Glomerular endothelial cell (primary cell): ENCODE measurements around the gene ARPC1B. TPM values are rescaled to one million over a fixed set of nuclear protein-coding genes. Genes with fewer than 3 reads are reported as not detected.
"Not testable (repeated sequence)": the region's sequence is repeated elsewhere in the genome, so short reads cannot be mapped to it uniquely, and the experiment has no call there.

Source experiments
- DNase-seq: peaks from one replicate; pipeline ENCODE4 v3.0.0-alpha.2; 2011; ENCODE audit warnings: low read depth, low spot score; ENCODE audit errors: extremely low read depth
- total RNA-seq: library from RNA; depleted of rRNA; stranded (reverse); fragments of >200 nt; gene quantifications from 2 replicates; pipeline ENCODE4 v1.2.3, GENCODE V29; 2015

Gene ARPC1B
- total RNA-seq, 1 donor from 2014 or later, result 602 TPM

DNA sequence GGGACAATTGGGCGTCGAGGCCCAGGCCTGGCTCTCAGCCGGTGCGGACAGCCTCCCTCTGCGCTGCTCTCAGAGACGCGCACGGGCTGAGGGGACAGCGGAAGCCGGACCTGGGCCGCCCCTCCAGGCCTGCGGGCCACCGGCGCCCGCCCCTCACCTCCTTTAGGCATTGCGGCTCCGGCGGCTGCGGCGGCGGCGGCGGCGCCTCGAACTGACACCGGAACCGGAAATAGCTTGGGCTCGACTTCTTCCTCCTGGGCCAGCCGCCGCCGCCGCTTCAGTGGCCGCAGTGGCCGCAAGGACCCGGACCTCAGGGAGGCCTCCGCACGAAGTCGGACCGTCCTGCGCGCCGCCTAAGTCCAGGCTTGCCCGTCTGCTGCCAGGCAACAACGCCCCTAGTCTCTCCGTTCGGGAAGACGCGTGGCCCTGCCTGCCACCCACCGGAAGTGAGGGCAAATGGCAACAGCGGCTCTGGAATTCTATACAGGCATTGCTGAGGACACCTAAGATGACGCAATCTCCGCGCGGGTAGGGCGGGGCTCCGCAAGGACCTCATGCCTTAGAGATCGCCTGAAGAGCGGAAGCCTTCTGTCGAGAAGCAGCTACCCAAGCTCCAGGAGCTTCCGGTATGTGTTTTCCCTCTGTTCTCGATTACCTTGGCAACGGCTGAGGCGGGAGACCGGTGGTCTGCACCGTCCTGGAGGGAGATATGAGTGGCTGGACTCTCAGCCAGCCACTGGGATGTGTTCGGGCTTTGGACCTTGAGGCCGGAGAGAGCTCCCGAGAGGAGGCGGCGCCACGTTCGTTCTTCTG lies 34.1 kb downstream of the ARPC1B start, which contains the start of the genes BUD31 and PDAP1:
TSS of gene BUD31 (plus strand) at position 591 of the 813 bp plus-strand sequence. CDS start 2,124 bp downstream, outside the sequence.
TSS of gene PDAP1 (minus strand) at position 219 of the 813 bp plus-strand sequence. CDS start at position 170, 49 bp downstream.
- peak; percentile 85 for DNase-seq

- DNase-seq, result no peak
Observed at GRCh38 chr7:99409192-99409572, 34.7 kb downstream of the ARPC1B start.

DNA sequence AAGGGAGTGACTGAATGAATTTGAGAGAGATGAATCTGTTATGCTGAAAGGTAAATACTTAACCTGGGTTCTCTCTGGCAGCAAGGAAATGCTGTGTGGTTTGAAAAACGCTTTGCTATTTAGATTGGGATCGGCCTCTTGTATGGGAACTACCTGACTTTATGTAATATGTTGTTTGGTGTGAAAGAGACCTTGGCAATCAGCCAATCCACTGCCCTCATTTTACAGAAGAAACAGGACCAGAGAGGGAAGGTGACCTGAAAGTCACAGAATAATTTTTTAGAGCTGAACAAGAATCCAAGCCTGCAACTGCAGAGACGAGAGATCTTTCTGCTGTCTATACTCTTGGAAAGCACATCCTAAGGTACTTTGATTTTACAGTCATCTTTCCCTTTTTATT lies 35.3 kb downstream of the ARPC1B start:
- DNase-seq, result no peak

DNA sequence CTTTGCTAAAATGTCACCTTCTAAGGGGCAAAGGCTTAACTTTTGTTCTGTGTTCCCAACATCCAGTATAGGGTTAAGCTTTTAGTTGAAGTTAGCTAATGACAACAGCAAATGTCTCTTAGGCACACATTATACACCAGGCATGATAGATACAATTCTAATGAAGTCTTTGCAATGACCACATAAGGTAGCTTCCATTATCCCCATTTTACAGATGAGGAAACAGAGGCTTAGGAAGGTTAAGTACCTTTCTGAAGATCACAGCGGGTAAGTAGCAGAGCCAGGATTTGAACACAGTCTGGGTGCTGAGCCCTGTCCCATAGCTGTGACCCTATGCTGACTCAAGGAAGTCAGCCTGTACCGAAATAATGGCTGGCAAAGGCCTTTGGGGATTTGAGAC lies 36.1 kb downstream of the ARPC1B start:
- no peak for DNase-seq

DNA sequence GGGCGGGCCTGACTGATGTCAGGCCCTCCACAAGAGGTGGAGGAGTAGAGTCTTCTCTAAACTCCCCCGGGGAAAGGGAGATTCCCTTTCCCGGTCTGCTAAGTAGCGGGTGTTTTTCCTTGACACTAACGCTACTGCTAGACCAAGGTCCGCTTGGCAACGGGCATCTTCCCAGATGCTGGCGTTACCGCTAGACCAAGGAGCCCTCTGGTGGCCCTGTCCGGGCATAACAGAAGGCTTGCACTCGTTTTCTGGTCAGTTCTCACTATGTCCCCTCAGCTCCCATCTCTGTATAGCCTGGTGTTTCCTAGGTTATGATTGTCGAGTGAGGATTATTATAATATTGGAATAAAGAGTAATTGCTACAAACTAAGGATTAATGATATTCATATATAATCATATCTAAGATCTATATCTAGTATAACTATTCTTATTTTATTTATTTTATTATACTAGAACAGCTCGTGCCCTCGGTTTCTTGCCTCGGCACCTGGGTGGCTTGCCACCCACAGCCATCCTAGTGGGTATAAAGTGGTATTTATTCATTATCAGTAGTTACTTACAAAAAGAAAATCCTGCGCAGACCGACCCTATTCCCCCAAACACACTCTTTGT lies 41.1 kb downstream of the ARPC1B start:
- not testable (repeated sequence) for DNase-seq

GRCh38 chr7:99418260-99418659 lies 43.7 kb downstream of the ARPC1B start:
- no peak for DNase-seq

- DNase-seq, result no peak
Observed at GRCh38 chr7:99419323-99420021, 44.9 kb downstream of the ARPC1B start.

DNA sequence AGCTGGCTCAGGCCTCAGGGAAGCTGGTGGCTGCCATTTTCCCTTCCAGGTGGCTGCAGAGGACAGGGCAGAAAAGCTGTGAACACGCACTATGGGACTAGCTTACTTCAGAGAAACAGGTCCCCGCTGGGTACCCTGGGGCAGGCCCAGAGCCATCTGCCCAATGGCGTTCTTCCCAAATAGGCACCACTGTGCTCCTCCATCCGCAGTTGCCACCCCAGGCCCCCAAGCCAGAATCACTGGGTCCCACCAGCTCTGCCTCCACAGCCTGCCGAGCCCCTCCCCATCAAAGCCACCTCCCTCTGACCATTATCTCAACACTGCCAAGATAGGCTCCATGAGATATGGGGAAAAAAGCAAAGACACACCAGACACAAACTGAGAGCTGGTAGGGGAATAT lies 45.7 kb downstream of the ARPC1B start:
- no peak for DNase-seq

GRCh38 chr7:99420986-99421385 lies 46.5 kb downstream of the ARPC1B start:
- no peak for DNase-seq

DNA sequence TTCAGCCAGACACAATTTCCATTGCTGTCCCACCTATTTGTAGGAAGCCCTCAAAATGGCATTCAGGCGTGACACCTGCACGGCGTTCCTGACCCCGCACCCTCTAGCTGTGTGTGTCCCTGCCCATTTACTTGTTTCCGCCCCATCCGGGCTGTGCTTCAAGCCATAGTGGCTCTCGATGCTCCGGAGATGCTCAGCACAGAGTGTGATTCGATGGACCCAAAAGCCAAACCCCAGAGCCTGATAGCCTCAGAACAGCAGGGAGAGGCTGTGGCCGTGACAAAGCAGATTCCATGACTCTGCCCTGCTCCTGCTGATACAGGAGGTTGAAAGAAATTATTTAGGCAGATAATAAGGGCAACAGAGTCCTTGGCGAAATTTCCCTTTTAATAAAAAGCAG lies 47.7 kb downstream of the ARPC1B start:
- DNase-seq, result no peak

DNA sequence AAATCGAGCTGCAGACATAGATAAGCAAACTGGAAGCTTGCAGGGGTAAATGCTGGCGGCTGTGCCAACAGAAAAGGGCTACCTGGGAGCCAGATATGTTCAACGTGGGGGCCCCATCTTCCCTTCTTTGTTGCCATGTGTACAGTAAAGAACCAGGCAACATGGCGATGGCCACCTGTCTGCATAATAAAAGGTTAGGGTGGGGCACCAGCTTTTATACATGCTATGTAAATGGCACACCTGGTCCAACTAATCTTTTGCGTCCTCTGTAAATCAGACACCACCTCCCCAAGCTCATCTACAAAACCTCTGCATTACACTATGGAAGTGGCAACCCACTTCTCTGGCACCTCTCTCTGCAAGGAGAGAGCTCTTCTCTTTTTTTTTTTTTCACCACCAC lies 48.1 kb downstream of the ARPC1B start:
- no peak for DNase-seq

DNA sequence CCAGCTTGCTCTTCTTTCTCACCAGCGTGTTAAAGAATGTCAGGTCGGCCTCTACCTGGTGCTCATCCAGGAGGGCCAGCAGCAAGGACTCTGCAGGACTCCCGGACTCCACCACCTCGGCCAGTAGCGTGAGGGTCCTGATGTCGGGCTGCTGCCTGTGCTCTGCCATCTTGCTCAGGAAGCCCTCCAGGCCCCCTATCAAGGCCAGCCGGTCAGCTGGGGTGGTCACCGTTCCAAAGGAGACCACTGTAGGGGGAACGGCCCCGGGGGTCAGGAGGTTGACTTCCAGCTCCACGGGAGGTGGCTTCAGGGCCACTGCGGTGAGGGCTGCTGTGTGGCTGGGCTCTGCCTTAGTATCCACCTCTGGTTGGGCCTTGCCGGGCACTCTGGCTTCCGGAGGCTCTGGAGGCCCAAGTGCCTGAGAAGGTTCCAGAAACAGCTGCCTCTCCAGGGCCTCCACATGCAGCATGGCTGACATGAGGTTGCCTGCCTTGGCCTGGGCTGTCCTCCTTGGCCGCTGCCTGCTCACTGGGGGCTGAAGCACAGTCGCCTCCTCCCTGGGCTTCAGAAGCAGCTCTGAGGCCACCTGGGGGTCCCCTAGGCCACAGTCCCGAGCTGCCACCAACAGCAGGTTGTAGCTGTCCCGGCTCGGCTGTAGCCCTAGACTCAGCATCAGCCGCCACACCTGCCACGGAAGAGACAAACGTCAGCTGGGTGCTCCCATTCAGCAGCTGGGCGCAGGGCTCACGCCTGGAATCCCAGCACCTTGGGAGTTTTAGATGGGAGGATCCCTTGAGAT lies 50.6 kb downstream of the ARPC1B start:
- DNase-seq, result no peak

DNA sequence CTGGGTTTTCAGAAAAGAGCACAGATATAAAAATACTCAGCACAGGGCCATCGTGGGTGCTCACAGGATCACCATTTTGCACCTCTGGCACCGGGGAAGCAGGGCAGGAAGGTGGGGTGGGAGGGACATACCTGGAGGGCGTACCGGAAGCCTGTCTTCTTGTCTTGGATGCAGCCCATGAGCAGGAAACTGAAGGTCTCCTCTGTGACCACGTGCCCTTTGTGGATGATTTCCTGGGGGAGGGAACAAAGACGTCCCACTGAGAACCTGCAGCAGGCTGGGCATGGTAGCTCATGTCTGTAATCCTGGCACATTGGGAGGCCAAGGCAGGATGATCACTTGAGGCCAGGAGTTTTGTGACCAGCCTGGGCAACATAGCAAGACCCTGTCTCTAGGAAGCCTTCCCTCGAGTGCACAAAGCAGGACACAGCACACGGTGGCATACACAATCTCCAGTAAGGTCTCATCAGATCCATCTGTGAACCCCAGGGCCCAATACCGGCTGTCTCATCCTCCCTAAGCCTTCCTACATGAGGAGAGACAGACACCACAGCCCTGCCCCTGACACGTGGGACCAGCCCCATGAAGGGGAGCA lies 54.5 kb downstream of the ARPC1B start:
- DNase-seq, result no peak

- no peak for DNase-seq
Observed at GRCh38 chr7:99429756-99430155, 55.2 kb downstream of the ARPC1B start.

DNA sequence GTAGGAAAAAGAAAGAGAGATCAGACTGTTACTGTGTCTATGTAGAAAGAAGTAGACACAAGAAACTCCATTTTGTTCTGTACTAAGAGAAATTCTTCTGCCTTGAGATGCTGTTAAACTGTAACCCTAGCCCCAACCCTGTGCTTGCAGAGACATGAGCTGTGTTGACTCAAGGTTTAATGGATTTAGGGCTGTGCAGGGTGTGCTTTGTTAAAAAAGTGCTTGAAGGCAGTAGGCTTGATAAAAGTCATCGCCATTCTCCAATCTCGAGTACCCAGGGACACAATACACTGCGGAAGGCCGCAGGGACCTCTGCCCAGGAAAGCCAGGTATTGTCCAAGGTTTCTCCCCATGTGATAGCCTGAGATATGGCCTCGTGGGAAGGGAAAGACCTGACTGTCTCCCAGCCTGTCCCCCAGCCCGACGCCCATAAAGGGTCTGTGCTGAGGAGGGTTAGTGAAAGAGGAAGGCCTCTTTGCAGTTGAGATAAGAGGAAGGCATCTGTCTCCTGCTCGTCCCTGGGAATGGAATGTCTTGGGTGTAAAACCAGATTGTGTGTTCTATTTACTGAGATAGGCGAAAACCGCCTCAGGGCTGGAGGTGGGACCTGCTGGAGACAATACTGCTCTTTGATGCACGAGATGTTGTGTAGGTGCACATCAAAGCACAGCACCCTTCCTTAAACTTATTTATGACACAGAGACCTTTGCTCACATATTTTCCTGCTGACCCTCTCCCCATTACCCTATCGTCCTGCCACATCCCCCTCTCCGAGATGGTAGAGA lies 57.4 kb downstream of the ARPC1B start:
- DNase-seq, result not testable (repeated sequence)

DNA sequence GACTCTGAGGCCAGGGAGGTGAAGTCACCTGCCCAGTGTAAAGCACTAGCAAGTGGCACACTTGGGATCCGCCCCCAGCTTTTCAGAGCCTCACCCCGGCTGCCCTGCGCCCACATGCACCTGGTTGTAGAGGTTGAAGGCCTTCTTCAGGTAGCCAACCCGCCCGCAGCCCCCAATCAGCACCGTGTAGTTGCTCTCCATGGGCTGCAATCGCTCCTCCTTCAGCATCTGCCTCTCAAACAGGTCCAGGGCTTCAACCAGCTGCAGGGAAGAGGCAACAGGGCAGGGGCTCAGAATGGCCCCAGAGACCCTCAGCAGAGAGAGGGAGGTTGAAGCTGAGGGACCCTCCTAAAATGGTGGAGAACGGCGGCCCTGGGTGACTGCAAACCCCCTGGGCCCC lies 58.6 kb downstream of the ARPC1B start:
- no peak for DNase-seq

DNA sequence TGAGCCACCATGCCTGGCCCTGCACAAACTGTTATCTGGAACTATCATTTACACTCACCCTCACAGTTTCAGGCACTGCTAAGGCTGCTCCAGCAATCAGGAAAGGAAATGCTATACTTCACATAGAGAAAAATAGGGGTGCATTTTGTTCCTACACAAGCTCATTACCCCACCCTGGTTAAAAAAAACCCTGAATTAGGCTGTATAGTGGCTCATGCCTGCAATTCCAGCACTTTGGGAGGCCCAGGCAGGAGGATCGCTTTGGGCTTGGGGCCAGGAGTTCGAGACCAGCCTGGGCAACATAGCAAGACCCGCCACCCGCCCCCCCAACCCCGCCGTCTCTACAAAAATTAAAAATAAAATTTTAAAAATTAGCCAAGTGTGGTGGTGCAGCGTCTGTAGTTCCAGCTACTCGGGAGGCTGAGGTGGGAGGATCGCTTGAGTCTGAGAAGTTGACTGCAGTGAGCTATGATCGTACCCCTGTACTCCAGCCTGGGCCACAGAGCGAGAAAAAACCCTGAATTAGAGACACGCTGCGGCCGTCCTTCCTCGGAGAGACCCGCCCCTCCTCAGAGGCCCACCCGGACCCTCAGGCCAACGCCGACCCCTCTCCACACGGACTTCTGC lies 63.5 kb downstream of the ARPC1B start:
- DNase-seq, result no peak

DNA sequence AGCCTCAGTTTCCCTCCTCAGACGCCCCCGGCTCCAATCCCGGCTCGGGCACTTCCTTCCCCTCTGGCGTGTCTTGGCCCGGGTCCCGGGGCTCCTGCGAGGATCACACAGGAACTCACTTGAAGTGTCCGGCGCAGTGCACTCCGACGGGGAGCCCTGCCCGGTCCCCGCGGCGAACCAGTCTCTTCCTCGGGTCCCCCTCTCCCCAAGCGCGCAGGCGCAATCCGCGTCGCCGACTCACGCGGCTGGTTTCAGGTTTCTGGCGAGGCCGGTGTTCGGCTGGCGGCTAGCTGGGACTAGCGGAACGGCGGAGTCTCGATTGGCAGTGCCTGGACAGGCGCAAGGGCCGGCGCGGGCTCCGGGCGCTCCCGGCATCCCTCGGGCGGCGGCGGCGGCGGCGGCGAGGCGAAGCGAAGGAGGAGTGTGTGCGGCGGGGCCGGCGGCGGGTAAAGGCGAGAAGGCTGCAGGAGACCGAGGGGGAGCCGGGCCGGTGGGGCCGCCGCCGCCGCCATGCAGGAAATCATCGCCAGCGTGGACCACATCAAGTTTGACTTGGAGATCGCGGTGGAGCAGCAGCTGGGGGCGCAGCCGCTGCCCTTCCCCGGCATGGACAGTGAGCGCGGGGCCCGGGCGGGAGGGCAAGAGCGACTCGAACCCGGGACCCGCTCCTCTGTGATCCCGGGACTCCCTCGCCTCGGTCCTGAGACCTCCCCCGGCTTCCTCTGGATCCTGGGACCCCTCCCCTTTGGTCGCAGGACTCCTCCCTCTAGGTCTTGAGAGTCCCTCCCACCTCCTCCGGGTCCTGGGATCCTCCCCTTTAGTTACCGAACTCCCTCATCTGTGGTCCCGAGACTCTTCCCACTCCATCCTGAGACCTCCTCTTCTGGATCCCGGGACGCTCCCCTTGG lies 64.3 kb downstream of the ARPC1B start, which contains the start of the genes CPSF4 and PTCD1:
TSS of gene CPSF4 (plus strand) at position 371 of the 908 bp plus-strand sequence. CDS start at position 511, 140 bp downstream.
TSS of gene PTCD1 (minus strand) at position 226 of the 908 bp plus-strand sequence. CDS start 3,556 bp downstream, outside the sequence.
- peak; percentile 62 for DNase-seq
